GM12801 (cell line): ENCODE measurements around the gene CXCL10.

Experiments
- TF ChIP-seq, protein P1 (sequence below): IDR thresholded peaks from one replicate; pipeline ENCODE4 v1.5.1; 2011; ENCODE audit warnings: control low read depth; ENCODE audit not compliant: insufficient read length; ENCODE audit errors: extremely low read depth

CXCL10 gene

DNA sequence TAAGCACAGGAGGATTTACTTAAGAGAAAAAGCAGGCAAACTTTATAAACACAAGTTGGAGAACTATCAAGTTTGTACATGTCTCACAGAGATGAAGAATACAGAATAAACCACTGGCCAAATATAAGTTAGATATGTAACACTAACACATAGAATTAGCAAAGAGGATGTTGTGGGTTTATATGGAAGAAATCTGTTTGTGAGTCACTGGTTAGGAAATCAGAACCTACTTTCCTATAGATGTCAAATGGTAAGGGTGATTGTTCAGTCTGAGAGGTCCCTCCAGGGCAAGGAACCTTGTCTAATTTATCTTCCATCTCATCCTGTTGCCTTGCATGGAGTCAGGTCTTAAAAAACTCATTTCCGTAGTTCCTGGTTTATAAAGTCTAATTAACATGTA is 36.5 kb upstream of the CXCL10 start:
- TF ChIP-seq, protein P1, sequence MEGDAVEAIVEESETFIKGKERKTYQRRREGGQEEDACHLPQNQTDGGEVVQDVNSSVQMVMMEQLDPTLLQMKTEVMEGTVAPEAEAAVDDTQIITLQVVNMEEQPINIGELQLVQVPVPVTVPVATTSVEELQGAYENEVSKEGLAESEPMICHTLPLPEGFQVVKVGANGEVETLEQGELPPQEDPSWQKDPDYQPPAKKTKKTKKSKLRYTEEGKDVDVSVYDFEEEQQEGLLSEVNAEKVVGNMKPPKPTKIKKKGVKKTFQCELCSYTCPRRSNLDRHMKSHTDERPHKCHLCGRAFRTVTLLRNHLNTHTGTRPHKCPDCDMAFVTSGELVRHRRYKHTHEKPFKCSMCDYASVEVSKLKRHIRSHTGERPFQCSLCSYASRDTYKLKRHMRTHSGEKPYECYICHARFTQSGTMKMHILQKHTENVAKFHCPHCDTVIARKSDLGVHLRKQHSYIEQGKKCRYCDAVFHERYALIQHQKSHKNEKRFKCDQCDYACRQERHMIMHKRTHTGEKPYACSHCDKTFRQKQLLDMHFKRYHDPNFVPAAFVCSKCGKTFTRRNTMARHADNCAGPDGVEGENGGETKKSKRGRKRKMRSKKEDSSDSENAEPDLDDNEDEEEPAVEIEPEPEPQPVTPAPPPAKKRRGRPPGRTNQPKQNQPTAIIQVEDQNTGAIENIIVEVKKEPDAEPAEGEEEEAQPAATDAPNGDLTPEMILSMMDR, result no peak

DNA sequence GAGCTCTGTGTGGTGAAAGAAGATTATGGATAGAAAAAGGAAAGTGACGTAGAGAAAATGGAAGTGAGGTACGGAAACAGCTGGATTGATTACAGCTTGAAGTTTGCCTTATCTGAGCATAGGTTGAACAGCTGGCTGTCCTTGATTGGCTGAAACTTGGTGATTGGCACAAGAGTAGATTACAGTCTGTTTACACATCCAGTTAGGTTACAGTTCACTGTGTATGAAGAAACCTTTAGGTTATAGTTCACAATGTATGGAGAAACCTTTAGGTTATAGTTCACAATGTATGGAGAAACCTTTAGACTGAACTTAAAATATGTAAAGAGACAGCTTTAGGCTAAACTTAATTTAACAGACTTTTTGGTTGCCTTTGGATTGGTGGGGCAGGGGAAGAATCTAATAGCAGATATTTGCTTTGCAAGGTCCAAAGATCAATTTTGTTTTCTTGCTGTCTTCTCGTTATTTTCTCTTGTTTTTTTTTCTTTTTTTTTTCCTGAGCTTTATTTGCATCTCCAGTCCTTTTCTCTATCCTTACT is 35.7 kb upstream of the CXCL10 start:
- TF ChIP-seq, protein P1, result no peak

DNA sequence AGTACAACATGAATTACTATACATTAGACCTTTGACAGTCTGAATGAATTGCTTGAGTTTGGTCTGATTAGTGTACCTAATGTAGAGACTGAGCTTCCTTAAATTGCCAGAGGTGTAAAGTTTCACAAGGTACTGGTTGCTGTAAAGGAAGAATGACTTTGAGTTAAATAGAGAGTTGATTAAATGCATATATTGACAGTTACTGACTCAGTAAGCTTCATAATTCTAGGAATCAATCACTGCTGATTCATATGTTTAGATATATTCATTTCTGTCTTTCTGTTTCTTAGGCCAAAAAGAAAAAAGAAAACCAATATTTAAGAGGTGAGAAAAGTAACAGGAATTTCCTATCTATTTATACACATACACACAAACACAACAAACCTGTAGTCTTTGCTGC is 35.0 kb upstream of the CXCL10 start:
- TF ChIP-seq, protein P1, result no peak

DNA sequence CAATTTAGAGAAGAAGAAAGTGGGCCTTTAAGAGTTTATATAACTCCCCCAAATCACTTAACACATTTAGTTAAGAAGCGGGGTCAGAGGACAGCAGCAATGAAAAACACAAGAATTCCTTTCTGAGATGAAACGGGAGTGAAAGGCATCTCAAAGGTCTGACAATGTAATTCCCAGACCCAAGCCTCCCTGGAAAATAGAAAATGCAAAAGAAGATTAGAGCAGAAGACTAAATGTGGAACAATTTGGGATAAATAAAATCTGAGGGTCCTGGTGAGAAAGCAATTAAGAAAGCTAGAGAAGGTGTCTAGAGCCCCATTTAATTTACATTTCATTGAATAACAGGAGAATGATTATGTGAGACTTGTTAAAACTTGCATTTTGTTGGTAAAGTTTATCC is 32.1 kb upstream of the CXCL10 start:
- TF ChIP-seq, protein P1, result no peak

DNA sequence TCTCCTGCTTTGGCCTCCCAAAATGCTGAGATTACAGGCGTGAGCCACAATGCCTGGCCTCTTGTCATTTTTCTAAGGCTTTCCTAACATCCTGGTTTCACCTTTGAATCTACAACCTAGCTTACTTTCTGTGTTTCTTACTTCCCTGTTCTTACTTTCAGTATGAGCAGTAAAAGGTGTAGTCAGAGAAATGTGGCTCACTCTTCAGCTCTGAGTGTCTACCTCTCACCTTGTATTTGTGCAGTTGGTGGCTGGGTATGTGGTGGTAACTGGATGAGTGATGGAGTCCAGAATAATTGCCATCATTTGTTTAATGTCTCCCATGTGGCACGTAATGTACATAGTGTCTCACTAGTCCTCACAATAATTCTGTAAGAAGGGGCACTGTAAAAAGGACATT is 31.7 kb upstream of the CXCL10 start:
- TF ChIP-seq, protein P1, result no peak

DNA sequence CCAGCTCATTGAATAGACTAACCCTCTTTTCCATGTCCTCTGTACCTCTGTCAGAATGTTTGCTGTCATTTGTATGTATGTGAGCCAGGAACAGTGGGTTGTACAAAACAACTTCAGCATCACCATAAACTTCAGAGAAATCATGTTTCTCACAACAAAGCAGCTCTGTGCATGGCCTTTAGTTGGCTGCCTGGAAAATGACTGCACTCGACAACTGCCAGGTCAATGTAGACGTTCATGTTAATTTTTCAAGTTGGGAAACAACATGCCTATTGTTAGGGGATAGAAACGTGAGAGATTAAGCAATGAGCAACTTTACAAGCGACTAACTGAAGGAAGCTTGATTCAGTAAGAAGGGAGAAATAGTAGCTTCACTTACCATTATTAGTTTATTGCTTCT is 30.4 kb upstream of the CXCL10 start:
- TF ChIP-seq, protein P1, result no peak

DNA sequence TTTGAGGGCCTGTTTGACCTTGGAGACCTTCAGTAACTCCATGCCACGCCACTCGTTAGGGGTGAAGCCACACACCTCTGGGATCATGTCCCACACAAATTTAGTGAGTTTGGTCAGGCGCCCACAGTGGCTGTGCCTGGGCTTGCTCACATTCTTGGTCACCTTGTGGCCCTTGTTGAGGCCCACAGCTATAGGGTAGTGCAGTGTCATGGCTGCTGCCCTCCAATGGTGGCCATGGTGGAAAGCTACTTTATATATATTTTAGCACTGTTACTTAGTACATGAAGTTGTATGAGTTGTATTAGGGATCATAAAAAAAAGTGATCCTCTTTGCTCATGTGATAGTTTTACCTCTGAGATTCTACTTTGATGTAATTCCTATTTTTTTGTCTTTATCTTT is 13.6 kb upstream of the CXCL10 start:
- TF ChIP-seq, protein P1, result no peak
